OCI-LY3 (cell line): ENCODE results near the gene EPHB6.

Source experiments
- H2AFZ ChIP-seq: fragments of 200-600, 300-600 bp; shearing (Covaris generic); 2 replicates; pipeline ENCODE4 v1.6.0; 2014; ENCODE audit warnings: antibody characterized with exemption, low read depth, low read length
- H3K27ac ChIP-seq: fragments of 200-600, 300-600 bp; sonication (generic); 2 replicates; pipeline ENCODE4 v1.5.1; 2014; ENCODE audit warnings: mild to moderate bottlenecking, low read length, moderate library complexity, mixed read lengths
- H3K27me3 ChIP-seq: fragments of 200-600, 300-600 bp; sonication (generic); 2 replicates; pipeline ENCODE4 v1.6.1; 2014; ENCODE audit warnings: low read depth, low read length, mixed read lengths
- H3K36me3 ChIP-seq: fragments of 200-600, 300-600 bp; sonication (generic); replicated peaks from 2 replicates; pipeline ENCODE3; 2014; ENCODE audit warnings: low read depth, low read length, mixed read lengths
- H3K4me1 ChIP-seq: fragments of 300-600, 200-600 bp; sonication (generic); 2 replicates; pipeline ENCODE4 v1.6.1; 2014; ENCODE audit warnings: low read length, mixed read lengths
- H3K4me2 ChIP-seq: fragments of 200-600, 300-600 bp; sonication (generic); 2 replicates; pipeline ENCODE4 v1.6.1; 2014; ENCODE audit warnings: low read length, mixed read lengths
- H3K4me3 ChIP-seq: fragments of 300-600, 200-600 bp; sonication (generic); 2 replicates; pipeline ENCODE4 v1.5.1; 2014; ENCODE audit warnings: antibody characterized with exemption, mild to moderate bottlenecking, low read length, moderate library complexity
- H3K79me2 ChIP-seq: fragments of 300-600, 200-600 bp; shearing (Covaris generic); 2 replicates; pipeline ENCODE4 v1.6.1; 2014; ENCODE audit warnings: mild to moderate bottlenecking, low read length, mixed read lengths
- H3K9ac ChIP-seq: fragments of 300-600, 200-600 bp; shearing (Covaris generic); 2 replicates; pipeline ENCODE4 v1.6.0; 2014; ENCODE audit warnings: mild to moderate bottlenecking, low read length, moderate library complexity
- H3K9me3 ChIP-seq: fragments of 200-600, 300-600 bp; shearing (Covaris generic); 2 replicates; pipeline ENCODE4 v1.6.1; 2014; ENCODE audit warnings: low read length, mixed read lengths; ENCODE audit not compliant: insufficient read depth
- H4K20me1 ChIP-seq: fragments of 200-600, 300-600 bp; sonication (generic); 2 replicates; pipeline ENCODE4 v1.6.1; 2016; ENCODE audit warnings: low read length, mixed read lengths; ENCODE audit not compliant: insufficient read depth
- CTCF ChIP-seq: fragments of 200-600, 300-600 bp; sonication (generic); IDR thresholded peaks from 2 replicates; pipeline ENCODE4 v1.5.1; 2014; ENCODE audit warnings: antibody characterized with exemption, low read length, low read depth
- EZH2phosphoT487 ChIP-seq: fragments of 200-600 bp; shearing (Covaris generic); IDR thresholded peaks from 2 replicates; pipeline ENCODE4 v1.6.1; 2018; ENCODE audit warnings: antibody characterized with exemption, mixed run types, low read depth

The EPHB6 gene

DNA sequence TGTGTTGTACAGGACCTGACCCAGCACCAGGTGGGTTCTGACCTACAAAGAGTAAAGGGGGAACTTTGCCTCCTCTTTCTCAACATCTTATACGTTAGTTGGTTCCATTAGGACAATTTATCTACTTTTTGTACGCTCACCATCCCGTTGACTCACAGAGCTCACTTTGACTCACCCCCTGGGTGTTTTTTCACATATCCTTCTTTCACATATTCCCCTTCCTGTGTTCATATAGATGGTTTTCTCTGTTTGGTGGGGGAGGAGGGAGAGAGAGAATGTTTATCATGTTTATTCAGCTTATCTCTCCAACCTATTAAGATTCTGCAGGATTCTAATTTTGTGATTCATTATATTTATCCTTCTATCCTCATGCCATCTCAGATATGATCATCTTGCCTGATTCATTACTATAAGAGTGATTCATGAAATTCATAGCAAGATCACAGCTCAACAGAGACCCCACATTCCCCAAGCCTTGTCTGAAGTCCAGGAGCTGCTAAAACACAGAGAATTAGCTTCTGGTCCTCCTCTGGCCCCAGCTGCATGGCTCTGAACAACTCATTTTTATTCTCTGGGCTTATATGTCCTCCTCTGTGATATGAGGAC, 46.9 kb upstream of the EPHB6 start:
- H3K36me3 ChIP-seq = peaks cover 20% of the 10 kb centered on the region
- no peaks in the 10 kb centered on the region for H3K79me2 ChIP-seq
- H3K27ac ChIP-seq = peak overlapping the region; percentile 99
- no peaks in the 10 kb centered on the region for H4K20me1 ChIP-seq
- 0 out of 2 replicates have a peak overlapping the region, but pooled peaks have one; percentile 16 for H2AFZ ChIP-seq
- peak overlapping the region; percentile 47 for H3K4me3 ChIP-seq
- peak overlapping the region; percentile 82 for H3K9ac ChIP-seq
- peak overlapping the region; percentile 82 for H3K4me2 ChIP-seq
- peaks cover 76% of the 10 kb centered on the region for H3K4me1 ChIP-seq
- no peaks in the 10 kb centered on the region; the same call in 1 of the 2 replicates for H3K27me3 ChIP-seq
- TF ChIP-seq CTCF (no peak), EZH2phosphoT487 (no peak)
- H3K9me3 ChIP-seq = peaks cover 16% of the 10 kb centered on the region

DNA sequence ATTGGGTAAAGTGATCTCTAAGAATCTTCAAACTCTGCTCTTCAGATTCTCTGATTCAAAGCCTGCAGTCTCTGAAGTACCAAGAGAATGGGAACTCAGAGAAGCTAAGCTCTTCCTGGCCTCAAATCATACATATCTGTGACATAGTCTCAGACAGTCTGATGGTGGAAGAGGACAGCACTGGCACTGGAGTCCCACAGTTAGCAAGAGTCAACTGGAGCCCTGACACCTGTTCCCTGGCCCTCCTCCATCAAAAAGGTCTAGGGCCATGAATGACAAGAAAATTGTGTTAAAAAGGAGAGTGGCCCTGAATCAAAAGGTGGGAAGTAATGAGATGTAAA, 46.4 kb upstream of the EPHB6 start:
- peak overlapping the region; percentile 82 for H3K9ac ChIP-seq
- no peaks in the 10 kb centered on the region; the same call in 1 of the 2 replicates for H3K27me3 ChIP-seq
- peak overlapping the region; percentile 82 for H3K4me2 ChIP-seq
- H3K4me1 ChIP-seq = peaks cover 77% of the 10 kb centered on the region
- TF ChIP-seq EZH2phosphoT487 = no peak
- no peak for TF ChIP-seq CTCF
- peak overlapping the region; percentile 47 for H3K4me3 ChIP-seq
- H3K36me3 ChIP-seq = peaks cover 17% of the 10 kb centered on the region
- no peaks in the 10 kb centered on the region for H3K79me2 ChIP-seq
- no peaks in the 10 kb centered on the region for H4K20me1 ChIP-seq
- H2AFZ ChIP-seq = no peak overlapping the region
- H3K27ac ChIP-seq = peak overlapping the region; percentile 99
- peaks cover 16% of the 10 kb centered on the region for H3K9me3 ChIP-seq

GRCh38 chr7:142808802-142809583, 45.9 kb upstream of the EPHB6 start:
- H3K4me1 ChIP-seq = peaks cover 77% of the 10 kb centered on the region
- H3K27ac ChIP-seq = peak overlapping the region; percentile 99
- H3K27me3 ChIP-seq = no peaks in the 10 kb centered on the region; the same call in 1 of the 2 replicates

More at GRCh38 chr7:142808802-142809583, 45.9 kb upstream of the EPHB6 start:
- no peaks in the 10 kb centered on the region for H4K20me1 ChIP-seq
- peaks cover 13% of the 10 kb centered on the region for H3K36me3 ChIP-seq
- H3K4me2 ChIP-seq = peak overlapping the region; percentile 82
- peaks cover 16% of the 10 kb centered on the region for H3K9me3 ChIP-seq
- H3K79me2 ChIP-seq = no peaks in the 10 kb centered on the region
- TF ChIP-seq CTCF (no peak), EZH2phosphoT487 (no peak)
- H3K9ac ChIP-seq = peak overlapping the region; percentile 82
- H3K4me3 ChIP-seq = peak overlapping the region; percentile 51
- no peak overlapping the region for H2AFZ ChIP-seq
